LNCAP (cell line): ENCODE data around the gene CMTM7.

Experiments used
- CTCF ChIP-seq: fragments of 450-650 bp; IDR thresholded peaks from 2 replicates; pipeline ENCODE4 v1.5.1; 2017; ENCODE audit warnings: mild to moderate bottlenecking

CMTM7 gene

GRCh38 chr3:32401126-32401525 lies 9.5 kb downstream of the CMTM7 start:
- no peak for TF ChIP-seq CTCF

- no peak for TF ChIP-seq CTCF
These were observed 10.0 kb downstream of the CMTM7 start for GRCh38 chr3:32401556-32402081.

GRCh38 chr3:32403663-32404062 lies 12.0 kb downstream of the CMTM7 start:
- TF ChIP-seq CTCF: no peak

DNA sequence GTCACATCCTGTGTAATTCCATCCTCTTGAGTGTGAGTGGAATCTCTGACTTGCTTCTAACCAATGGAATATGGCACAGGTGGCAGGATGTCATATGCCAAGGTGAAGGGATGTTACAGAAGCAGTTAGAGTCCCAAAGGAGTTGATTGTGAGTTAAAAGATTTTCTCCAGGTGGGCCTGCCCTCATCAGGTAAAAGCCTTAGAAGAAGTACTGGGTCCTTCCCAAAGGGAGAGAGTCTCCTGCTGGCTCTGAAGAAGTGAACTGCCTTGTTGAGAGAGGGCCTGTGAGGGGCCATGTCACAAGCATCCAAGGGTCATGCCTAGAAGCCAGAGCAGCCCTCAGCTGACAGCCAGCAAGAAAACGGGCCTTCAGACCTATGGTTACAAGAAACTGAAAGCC lies 13.1 kb downstream of the CMTM7 start:
- TF ChIP-seq CTCF: no peak

GRCh38 chr3:32405155-32405554 lies 13.5 kb downstream of the CMTM7 start:
- TF ChIP-seq CTCF: no peak

DNA sequence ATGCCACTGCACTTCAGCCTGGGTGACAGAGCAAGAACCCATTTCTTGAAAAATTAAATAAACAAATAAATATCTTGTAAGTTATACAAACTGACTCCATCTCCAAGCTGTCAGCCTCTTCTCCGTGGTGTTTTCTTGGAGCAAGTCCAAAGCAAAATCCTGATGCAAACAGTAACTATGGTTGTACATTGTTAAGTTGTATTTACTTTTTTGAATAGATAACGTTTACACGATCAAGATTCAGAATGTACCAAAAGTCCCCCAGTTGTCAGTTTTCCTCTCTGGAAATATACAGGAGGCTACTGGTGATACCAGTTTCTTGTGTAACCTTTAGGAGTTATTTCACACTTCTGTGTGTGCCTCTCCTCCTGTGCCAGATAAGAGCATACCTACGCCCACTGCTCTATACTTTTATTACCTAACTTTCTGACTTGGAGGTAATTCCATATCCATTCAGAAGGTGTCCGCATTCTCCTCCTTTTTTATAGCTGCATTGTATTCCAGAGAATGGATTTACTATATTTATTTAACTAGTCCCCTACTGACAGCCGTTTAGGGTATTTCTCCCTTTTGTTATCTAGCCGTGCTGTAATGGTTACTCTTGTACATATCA lies 14.2 kb downstream of the CMTM7 start:
- no peak for TF ChIP-seq CTCF

DNA sequence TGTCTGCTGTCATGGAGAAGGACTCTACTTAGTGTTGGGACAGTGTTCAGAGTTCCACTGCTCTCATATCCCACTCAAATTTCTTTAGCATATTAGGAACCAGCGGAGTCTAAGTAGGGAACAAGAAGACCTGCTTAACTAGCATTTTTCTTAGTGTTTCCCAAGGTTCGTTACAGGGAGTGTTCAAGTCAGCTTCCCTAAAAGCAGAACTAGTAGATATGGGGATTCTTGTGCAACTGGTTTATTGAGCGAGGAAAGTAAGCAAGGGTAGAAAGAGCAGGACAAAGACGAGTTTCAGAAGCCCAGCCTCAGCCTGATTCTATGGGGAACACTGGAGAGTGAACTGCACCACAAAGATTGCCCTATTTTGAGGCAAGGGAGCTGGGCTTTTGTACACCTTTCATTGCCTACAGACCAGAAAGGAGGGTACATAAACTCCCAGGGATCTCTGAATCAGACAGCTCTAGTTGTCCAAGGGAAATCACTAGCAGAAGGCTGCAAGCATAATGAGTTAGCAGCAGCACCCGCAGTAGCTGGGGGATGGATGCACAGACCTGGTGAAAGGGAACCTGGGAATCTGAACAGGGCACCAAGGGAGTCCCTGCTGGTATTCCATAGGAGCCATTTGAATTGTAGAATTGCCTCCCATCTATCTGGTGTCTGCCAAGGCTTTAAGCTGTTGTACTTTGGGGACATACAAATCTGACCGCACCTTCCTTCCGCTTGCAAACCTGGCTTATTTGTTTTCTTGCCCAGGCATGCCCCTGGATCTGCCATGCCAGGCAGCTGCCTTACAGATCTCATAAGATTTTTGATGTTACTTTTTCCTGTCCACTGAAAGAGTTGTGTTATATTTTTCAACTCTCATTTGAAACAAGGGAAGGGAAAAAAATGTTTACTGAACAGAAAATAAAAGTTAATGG lies 15.1 kb downstream of the CMTM7 start:
- TF ChIP-seq CTCF: no peak
